ENCODE data around the gene CD74.

DNA sequence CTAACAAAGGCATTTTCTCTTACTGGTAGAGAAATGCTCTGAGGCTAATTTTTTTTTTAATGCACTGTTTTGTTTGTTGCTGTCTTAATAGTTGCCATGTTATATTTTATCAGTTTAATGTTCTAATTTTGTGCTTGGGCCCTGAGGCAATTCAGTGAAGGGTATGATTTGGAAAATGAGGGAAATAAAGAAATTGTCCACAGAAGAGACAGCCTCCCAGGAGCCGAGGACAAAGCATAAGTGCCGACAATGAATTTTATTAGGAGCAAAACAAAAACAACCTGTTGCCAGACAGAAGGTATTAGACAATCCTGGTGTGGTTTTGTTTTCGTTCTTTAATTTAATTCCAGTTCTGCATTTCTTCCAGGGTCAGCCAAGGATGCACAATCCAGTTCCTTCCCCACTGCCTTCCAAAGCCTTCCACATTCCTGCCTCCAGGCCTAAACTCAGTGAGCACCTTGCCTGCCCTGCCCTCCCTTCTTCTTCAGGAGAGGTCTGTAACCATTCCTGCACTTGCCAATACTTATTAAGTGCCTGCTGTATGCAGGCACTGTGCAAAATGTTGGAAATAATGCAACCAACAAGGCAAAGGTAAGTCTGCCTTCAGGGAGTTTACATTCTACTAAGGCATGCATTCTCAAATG is 59.6 kb downstream of the CD74 start:
- no peak for TF ChIP-seq POLR2AphosphoS5 (IDR thresholded peaks at IDR 0.05; ENCODE audit: low read depth, low read length)
- TF ChIP-seq, protein P1, sequence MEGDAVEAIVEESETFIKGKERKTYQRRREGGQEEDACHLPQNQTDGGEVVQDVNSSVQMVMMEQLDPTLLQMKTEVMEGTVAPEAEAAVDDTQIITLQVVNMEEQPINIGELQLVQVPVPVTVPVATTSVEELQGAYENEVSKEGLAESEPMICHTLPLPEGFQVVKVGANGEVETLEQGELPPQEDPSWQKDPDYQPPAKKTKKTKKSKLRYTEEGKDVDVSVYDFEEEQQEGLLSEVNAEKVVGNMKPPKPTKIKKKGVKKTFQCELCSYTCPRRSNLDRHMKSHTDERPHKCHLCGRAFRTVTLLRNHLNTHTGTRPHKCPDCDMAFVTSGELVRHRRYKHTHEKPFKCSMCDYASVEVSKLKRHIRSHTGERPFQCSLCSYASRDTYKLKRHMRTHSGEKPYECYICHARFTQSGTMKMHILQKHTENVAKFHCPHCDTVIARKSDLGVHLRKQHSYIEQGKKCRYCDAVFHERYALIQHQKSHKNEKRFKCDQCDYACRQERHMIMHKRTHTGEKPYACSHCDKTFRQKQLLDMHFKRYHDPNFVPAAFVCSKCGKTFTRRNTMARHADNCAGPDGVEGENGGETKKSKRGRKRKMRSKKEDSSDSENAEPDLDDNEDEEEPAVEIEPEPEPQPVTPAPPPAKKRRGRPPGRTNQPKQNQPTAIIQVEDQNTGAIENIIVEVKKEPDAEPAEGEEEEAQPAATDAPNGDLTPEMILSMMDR (IDR thresholded peaks at IDR 0.05), result no peak
